Measurements from ENCODE around the gene ZNF311. TPM values are rescaled to one million over a fixed set of nuclear protein-coding genes. Genes with fewer than 3 reads are reported as not detected.
A peak's percentile ranks its signal among the peaks of the same experiment; 100 is the strongest.

Gene ZNF311
- total and polyA plus RNA-seq, 9 of the 15 experiments (the other 6 are each of a cell fraction or from before 2014, with no cell fraction given), result 5.1 to 10.0 (median 7.5) TPM

DNA sequence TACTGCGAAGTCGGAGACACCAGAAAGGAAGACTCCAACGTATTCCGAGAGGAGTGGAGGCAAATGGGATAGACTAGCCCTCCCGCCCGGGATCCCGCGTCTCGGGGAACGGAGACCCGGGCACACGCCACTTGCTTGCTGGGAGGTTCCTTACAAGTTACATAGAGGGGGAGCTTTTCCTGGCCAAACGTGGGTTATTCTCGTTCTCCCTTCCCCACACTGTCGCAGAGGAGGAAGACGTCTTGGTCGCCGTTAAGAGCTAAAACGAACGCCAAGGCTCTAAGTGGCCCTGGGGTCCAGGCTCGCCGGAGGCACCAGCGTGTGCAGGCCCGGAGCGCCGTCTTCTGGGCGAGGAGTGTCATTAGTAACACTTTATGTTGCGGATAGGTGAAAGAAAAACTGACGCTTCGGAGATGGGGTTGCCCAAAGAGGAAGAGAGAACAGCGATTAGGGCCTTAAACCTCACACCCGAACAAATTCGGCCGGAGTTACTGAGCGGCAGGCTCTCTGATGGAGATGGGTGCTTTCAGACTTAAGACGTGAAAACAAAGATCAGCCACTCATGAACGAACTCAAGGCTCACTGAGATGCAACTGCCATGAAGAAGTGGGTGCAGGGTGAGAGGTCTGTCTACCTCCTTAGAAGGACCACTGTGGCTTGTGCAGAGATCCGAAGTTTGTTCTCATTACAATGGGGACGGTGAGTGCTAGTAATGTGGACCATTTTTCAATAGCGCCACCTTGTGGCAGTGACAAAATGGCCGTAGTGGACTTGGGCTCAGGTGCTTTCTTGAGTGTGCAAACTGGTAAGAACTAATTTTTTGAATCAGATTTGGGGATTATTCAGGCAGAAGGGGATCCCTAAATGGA, 11.7 kb upstream of the ZNF311 start (continued):
- TF ChIP-seq KLF16 (IDR thresholded peaks at IDR 0.05), result 0 out of 2 replicates have a peak, but pooled peaks have one; percentile 16
- peak; percentile 50; the same call in 1 of the 2 replicates for TF ChIP-seq ZNF431 (CRISPR knock-in tag; IDR thresholded peaks at IDR 0.05)
- TF ChIP-seq ARID2 (IDR thresholded peaks at IDR 0.05), result peak; percentile 82; the same call in 1 of the 2 replicates
- TF ChIP-seq ZNF165 (CRISPR knock-in tag; IDR thresholded peaks at IDR 0.05; ENCODE audit: borderline replicate concordance), result no peak
- peak; percentile 38 for TF ChIP-seq PRDM10 (IDR thresholded peaks at IDR 0.05; ENCODE audit: partially characterized antibody)
- TF ChIP-seq REST (IDR thresholded peaks at IDR 0.05; ENCODE audit: borderline replicate concordance), result peak; percentile 89
- no peak for TF ChIP-seq REST (CRISPR knock-in tag; IDR thresholded peaks at IDR 0.05; ENCODE audit: low read depth)
- TF ChIP-seq, protein P1, sequence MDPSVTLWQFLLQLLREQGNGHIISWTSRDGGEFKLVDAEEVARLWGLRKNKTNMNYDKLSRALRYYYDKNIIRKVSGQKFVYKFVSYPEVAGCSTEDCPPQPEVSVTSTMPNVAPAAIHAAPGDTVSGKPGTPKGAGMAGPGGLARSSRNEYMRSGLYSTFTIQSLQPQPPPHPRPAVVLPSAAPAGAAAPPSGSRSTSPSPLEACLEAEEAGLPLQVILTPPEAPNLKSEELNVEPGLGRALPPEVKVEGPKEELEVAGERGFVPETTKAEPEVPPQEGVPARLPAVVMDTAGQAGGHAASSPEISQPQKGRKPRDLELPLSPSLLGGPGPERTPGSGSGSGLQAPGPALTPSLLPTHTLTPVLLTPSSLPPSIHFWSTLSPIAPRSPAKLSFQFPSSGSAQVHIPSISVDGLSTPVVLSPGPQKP (CRISPR knock-in tag; IDR thresholded peaks at IDR 0.05), result no peak
- TF ChIP-seq ZNF134 (CRISPR knock-in tag; conservative IDR thresholded peaks at IDR 0.05), result 0 out of 2 replicates have a peak, but pooled peaks have one; percentile 2
- TF ChIP-seq HCFC1 (IDR thresholded peaks at IDR 0.05; ENCODE audit: low read depth, low read length), result peak; percentile 11; the same call in 1 of the 2 replicates
- TF ChIP-seq NKRF (IDR thresholded peaks at IDR 0.05; ENCODE audit: borderline replicate concordance), result 0 out of 2 replicates have a peak, but pooled peaks have one; percentile 25
- peak; percentile 80; the same call in 1 of the 2 replicates for TF ChIP-seq HDAC2 (IDR thresholded peaks at IDR 0.05)
